ENCODE measurements around the gene TIMP4. TPM values are rescaled to one million over a fixed set of nuclear protein-coding genes. Genes with fewer than 3 reads are reported as not detected.

Gene TIMP4
- total and polyA plus RNA-seq, 2 of the 4 experiments (the other 2 are of a cell fraction) = 0.39 to 0.54 TPM

DNA sequence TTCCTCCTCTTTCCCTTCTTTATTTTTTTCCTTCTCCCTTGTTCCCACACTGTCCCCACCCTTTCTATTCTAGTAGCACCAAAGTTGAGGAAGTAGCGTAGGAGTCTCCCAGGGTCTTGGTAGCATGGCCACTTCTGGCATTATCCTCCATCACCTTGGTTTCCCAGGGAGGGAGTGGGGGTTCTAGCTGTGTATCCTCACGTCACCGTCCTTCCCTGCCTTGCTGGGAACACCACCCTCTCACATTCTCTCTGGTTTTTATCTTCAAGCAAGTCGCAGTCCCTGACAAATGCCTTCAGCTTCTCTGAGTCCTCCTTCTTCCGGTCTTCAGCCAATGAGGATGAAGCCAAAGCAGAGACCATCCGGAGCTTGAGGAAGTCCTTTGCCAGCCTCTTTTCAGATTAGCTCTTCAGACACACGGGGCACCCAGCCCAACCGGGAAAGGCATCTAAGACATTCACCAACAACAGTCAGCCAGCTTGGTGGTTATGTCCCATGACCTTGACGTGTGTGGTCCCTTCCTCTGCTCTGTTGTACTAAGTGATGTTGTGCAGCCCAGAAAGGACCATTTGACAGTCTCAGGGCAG, 31.6 kb upstream of the TIMP4 start (continued):
- no peak for TF ChIP-seq BHLHE40 (IDR thresholded peaks at IDR 0.05; ENCODE audit: low read depth, low read length)

DNA sequence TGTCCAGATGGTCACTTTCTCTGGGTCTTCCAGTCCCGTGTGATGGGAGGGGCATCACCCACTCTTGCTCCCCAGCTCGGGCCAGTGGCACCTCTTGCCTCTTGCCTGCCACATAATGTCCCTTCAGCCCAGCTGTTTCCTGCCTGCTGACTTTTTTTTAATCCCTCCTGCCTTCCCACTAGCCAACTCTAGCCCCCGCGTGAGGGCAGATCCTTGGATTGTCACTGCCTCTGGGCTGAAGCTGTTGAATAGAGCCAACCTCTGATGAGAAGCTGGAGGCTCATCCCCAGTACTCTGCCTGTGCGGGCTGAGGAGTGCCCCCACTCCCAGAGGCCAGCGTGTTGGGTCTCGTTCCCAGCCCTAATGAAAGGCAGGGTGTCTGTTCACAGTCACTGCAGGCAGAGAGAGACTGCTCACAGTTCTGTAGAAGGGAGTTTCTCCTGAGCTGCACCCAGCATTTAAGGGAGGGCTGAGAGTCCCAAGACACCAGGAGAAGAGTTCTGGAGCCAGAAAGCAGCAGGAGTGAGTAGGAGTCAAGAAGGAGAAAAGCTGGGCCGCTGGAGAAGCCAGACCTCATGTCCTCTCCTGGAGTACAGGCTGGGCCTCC, 30.1 kb upstream of the TIMP4 start:
- no peaks in the 10 kb centered on the region for H3K27me3 ChIP-seq (ENCODE audit: control insufficient read depth, insufficient read depth, low read length)
- peak overlapping the region; percentile 97 for H2AK5ac ChIP-seq (ENCODE audit: low read depth, low read length)
- H3K18ac ChIP-seq (ENCODE audit: low read depth, low read length) = peak overlapping the region; percentile 74
- H3K14ac ChIP-seq (replicated peaks; ENCODE audit: low read depth, low read length) = peak overlapping the region; percentile 86
- H2BK120ac ChIP-seq (ENCODE audit: low read depth, low read length) = peak overlapping the region; percentile 98
- no peak overlapping the region for H3K4me2 ChIP-seq (ENCODE audit: low read depth, low read length)
- TF ChIP-seq BHLHE40 (IDR thresholded peaks at IDR 0.05; ENCODE audit: low read depth, low read length) = no peak
- TF ChIP-seq MAFK (IDR thresholded peaks at IDR 0.05; ENCODE audit: low read depth, low read length) = no peak
- TF ChIP-seq, protein P1, sequence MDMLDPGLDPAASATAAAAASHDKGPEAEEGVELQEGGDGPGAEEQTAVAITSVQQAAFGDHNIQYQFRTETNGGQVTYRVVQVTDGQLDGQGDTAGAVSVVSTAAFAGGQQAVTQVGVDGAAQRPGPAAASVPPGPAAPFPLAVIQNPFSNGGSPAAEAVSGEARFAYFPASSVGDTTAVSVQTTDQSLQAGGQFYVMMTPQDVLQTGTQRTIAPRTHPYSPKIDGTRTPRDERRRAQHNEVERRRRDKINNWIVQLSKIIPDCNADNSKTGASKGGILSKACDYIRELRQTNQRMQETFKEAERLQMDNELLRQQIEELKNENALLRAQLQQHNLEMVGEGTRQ (IDR thresholded peaks at IDR 0.05; ENCODE audit: low read depth, low read length) = no peak
- no peaks in the 10 kb centered on the region for H3K79me1 ChIP-seq (ENCODE audit: low read depth in 1 of 2, low read length in 2 of 2)
- intact Hi-C loops (cut with micrococcal nuclease) = no loop called here
- H3K9me3 ChIP-seq (ENCODE audit: control insufficient read depth, insufficient read depth, low read length) = no peaks in the 10 kb centered on the region
- H3K27ac ChIP-seq (ENCODE audit: insufficient read depth, low read length) = peak overlapping the region; percentile 77
- peak overlapping the region; percentile 88 to 90; a peak in 3 of 4 replicates for H4K8ac ChIP-seq (ENCODE audit: low read depth in 2 of 2, low read length in 2 of 2)
- peak overlapping the region; percentile 60 for H2AK9ac ChIP-seq (replicated peaks; ENCODE audit: low read depth, low read length, poor library complexity)
- 77% methylated on average over 4 of the region's 8 CpGs; no CpG with 5 or more reads in 1 of the 2 experiments for whole genome bisulfite sequencing, 2 experiments (ENCODE audit: extremely low coverage in 2 of 2, insufficient read length in 1 of 2)
- ATAC-seq (ENCODE audit: low read depth) (no peak), DNase-seq (no peak)
- dilution Hi-C loops (cut with HindIII; ENCODE audit: low sequenced_read_pairs, unreplicated experiment) = no loop called here
- H3K9me1 ChIP-seq (ENCODE audit: insufficient read depth, low read length) = peaks cover 11% of the 10 kb centered on the region
- peak overlapping the region; percentile 97 for H4K91ac ChIP-seq (ENCODE audit: insufficient read depth, low read depth, low read length)
- H2BK15ac ChIP-seq (ENCODE audit: low read depth, low read length) = peak overlapping the region; percentile 99; the same call in 2 of the 3 replicates
- H3K23ac ChIP-seq (ENCODE audit: low read depth, low read length) = peak overlapping the region; percentile 37; the same call in 1 of the 2 replicates
- peak overlapping the region; percentile 95 for H2BK20ac ChIP-seq (ENCODE audit: low read depth, low read length)
- H2BK5ac ChIP-seq (ENCODE audit: low read depth, low read length, poor library complexity, severe bottlenecking) = peak overlapping the region; percentile 4
- peak overlapping the region; percentile 9; the same call in 1 of the 2 replicates for H3K9ac ChIP-seq (ENCODE audit: low read depth, low read length)
- peak overlapping the region; percentile 11 for H4K5ac ChIP-seq (ENCODE audit: low read depth, low read length)
- peak overlapping the region; percentile 87 for H3K4ac ChIP-seq (ENCODE audit: low read depth, low read length)
- no peaks in the 10 kb centered on the region for H4K20me1 ChIP-seq (ENCODE audit: insufficient read depth, low read length)
- ChIA-PET POLR2A (ENCODE audit: unreplicated experiment) (no interaction called here), CTCF (interaction anchor here (0.5 to 1.1 kb wide), 3 partner anchors 11 to 124 kb away, joined by 3 read pairs; no protein-coding TSS in a partner anchor)
- H3K36me3 ChIP-seq (ENCODE audit: control insufficient read depth, insufficient read depth, low read length) = no peaks in the 10 kb centered on the region
- BruUV-seq (replicated peaks) = no TSS peak
- H3K56ac ChIP-seq (ENCODE audit: extremely low read depth, insufficient read depth, low read length) = 0 out of 2 replicates have a peak overlapping the region, but pooled peaks have one; percentile 60
- in situ Hi-C loops (cut with MboI; ENCODE audit: low sequenced_read_pairs) = no loop called here
- peaks cover 26% of the 10 kb centered on the region for H3K4me1 ChIP-seq (ENCODE audit: control insufficient read depth, insufficient read depth, low read length)
- H2AFZ ChIP-seq (replicated peaks; ENCODE audit: low read length, poor library complexity) = peak overlapping the region; percentile 77
- no peak overlapping the region for H3K4me3 ChIP-seq (ENCODE audit: insufficient read depth, low read depth, low read length)
